Astrocyte (in vitro differentiated cells and primary cell): ENCODE data around the gene CA12. TPM values are rescaled to one million over a fixed set of nuclear protein-coding genes. Genes with fewer than 3 reads are reported as not detected.
A peak's percentile ranks its signal among the peaks of the same experiment; 100 is the strongest.

ENCODE experiments used
- DNase-seq: peaks from one replicate; pipeline ENCODE4 v3.0.0-alpha.2; 2010; ENCODE audit warnings: low read depth
- FAIRE-seq: peaks from 2 replicates; lab custom pipeline; 2011; peaks lifted over from hg19 to GRCh38; lab: Jason Lieb, UNC
- H2AFZ ChIP-seq: 2 replicates; pipeline ENCODE4 v1.6.0; 2012; ENCODE audit warnings: low read depth, low read length, inconsistent platforms
- H3K27ac ChIP-seq: 2 replicates; pipeline ENCODE4 v1.5.1; 2011; ENCODE audit warnings: low read depth, low read length, inconsistent platforms
- H3K27me3 ChIP-seq: 2 replicates; pipeline ENCODE4 v1.6.0; 2011; ENCODE audit warnings: low read length, inconsistent platforms; ENCODE audit not compliant: insufficient read depth
- H3K36me3 ChIP-seq: 2 replicates; pipeline ENCODE4 v1.5.1; 2011; ENCODE audit warnings: low read length, inconsistent platforms; ENCODE audit not compliant: insufficient read depth
- H3K4me1 ChIP-seq: 2 replicates; pipeline ENCODE4 v1.5.1; 2011; ENCODE audit warnings: low read length, inconsistent platforms; ENCODE audit not compliant: insufficient read depth
- H3K4me2 ChIP-seq: 2 replicates; pipeline ENCODE4 v1.6.0; 2012; ENCODE audit warnings: low read length, inconsistent platforms
- H3K4me3 ChIP-seq: 2 replicates; pipeline ENCODE4 v1.5.1; 2011; ENCODE audit warnings: low read depth, mild to moderate bottlenecking, low read length, inconsistent platforms; ENCODE audit not compliant: insufficient read depth
- H3K79me2 ChIP-seq: 2 replicates; pipeline ENCODE4 v1.6.0; 2012; ENCODE audit warnings: mild to moderate bottlenecking, low read length, inconsistent platforms; ENCODE audit not compliant: insufficient read depth
- H3K9ac ChIP-seq: 2 replicates; pipeline ENCODE4 v1.6.0; 2012; ENCODE audit warnings: mild to moderate bottlenecking, low read length, inconsistent platforms
- H3K9me3 ChIP-seq: 2 replicates; pipeline ENCODE4 v1.5.1; 2012; ENCODE audit warnings: low read depth, mild to moderate bottlenecking, low read length, inconsistent platforms; ENCODE audit not compliant: insufficient read depth
- H4K20me1 ChIP-seq: 2 replicates; pipeline ENCODE4 v1.6.0; 2012; ENCODE audit warnings: low read length, inconsistent platforms; ENCODE audit not compliant: insufficient read depth
- H3K27ac Mint-ChIP-seq: one replicate; pipeline ENCODE4 v1.8.0; 2021; ENCODE audit warnings: mild to moderate bottlenecking, mixed read lengths; ENCODE audit not compliant: unreplicated experiment
- H3K27me3 Mint-ChIP-seq: one replicate; pipeline ENCODE4 v1.8.0; 2021; ENCODE audit warnings: low read depth, mixed read lengths; ENCODE audit not compliant: unreplicated experiment
- H3K36me3 Mint-ChIP-seq: one replicate; pipeline ENCODE4 v1.8.0; 2021; ENCODE audit warnings: low read depth, mixed read lengths; ENCODE audit not compliant: unreplicated experiment
- H3K4me1 Mint-ChIP-seq: one replicate; pipeline ENCODE4 v1.8.0; 2021; ENCODE audit warnings: low read depth, mixed read lengths; ENCODE audit not compliant: unreplicated experiment
- H3K4me3 Mint-ChIP-seq: one replicate; pipeline ENCODE4 v1.8.0; 2021; ENCODE audit warnings: mild to moderate bottlenecking, moderate library complexity, mixed read lengths; ENCODE audit not compliant: unreplicated experiment
- H3K9me3 Mint-ChIP-seq: one replicate; pipeline ENCODE4 v1.8.0; 2021; ENCODE audit warnings: mild to moderate bottlenecking, mixed read lengths; ENCODE audit not compliant: unreplicated experiment
- CTCF ChIP-seq: IDR thresholded peaks from 2 replicates; pipeline ENCODE4 v1.5.1; 2011; ENCODE audit warnings: low read depth, mild to moderate bottlenecking, inconsistent platforms, low read length, moderate library complexity; ENCODE audit not compliant: insufficient read depth
- EZH2 ChIP-seq: IDR thresholded peaks from 2 replicates; pipeline ENCODE4 v1.6.1; 2012; ENCODE audit warnings: mild to moderate bottlenecking, low read length, inconsistent platforms; ENCODE audit not compliant: insufficient read depth
- total RNA-seq: library from RNA; stranded (reverse); gene quantifications from 2 replicates; pipeline ENCODE4 v1.2.1, GENCODE V29; 2021

Gene CA12
- total RNA-seq, 1 donor from 2014 or later: 0.54 TPM

GRCh38 chr15:63283126-63283525 is 98.5 kb downstream of the CA12 start:
- peaks cover 11% of the 10 kb centered on the region for H3K4me1 Mint-ChIP-seq
- no peak for FAIRE-seq

DNA sequence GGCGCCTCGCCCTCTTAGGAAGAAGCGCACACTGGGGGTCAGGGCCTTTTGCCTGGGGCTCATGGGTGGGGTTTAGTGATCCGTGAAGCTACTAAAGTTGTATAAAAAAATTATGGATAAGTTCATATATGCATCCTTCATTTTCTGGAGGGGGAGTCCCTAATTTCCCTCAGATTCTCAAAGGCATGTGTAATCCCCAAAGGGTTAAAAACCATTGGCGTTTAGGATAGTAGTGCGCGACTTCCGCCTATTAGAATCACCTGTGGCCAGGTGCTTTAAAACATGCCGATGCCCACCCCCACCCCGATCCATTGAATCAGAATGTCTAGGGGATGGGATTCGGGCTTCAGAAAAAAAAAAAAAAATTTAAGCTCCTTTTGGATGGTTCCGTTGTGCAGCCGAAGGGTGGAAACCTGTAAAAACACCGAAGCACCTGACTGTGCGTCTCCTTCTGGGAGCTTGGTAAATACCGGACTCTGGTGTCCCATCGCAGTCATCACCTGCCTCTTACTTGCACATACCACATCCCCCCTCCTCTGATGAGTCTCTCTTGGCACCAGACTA is 103.7 kb downstream of the CA12 start:
- no peak for FAIRE-seq
- no peak for DNase-seq

More at GRCh38 chr15:63283126-63283525, 98.5 kb downstream of the CA12 start:
- Mint-ChIP-seq H3K36me3 (peaks cover 9% of the 10 kb centered on the region), H3K4me3 (no peak overlapping the region), H3K9me3 (no peaks in the 10 kb centered on the region), H3K27me3 (no peaks in the 10 kb centered on the region), H3K27ac (no peak overlapping the region)
- Histone ChIP-seq H3K36me3 (peaks cover 9% of the 10 kb centered on the region), H3K9me3 (no peaks in the 10 kb centered on the region), H4K20me1 (no peaks in the 10 kb centered on the region), H3K9ac (no peak overlapping the region), H2AFZ (no peak overlapping the region), H3K4me2 (no peak overlapping the region), H3K4me1 (peaks cover 11% of the 10 kb centered on the region), H3K27me3 (no peaks in the 10 kb centered on the region), H3K27ac (no peak overlapping the region), H3K79me2 (no peaks in the 10 kb centered on the region), H3K4me3 (no peak overlapping the region)
- no peak for DNase-seq
- TF ChIP-seq EZH2: no peak
- TF ChIP-seq CTCF: no peak

More for the DNA sequence above, 103.7 kb downstream of the CA12 start:
- Histone ChIP-seq H2AFZ (peak overlapping the region; percentile 84), H4K20me1 (no peaks in the 10 kb centered on the region), H3K27me3 (no peaks in the 10 kb centered on the region), H3K9ac (peak overlapping the region; percentile 91), H3K36me3 (peaks cover 3% of the 10 kb centered on the region), H3K9me3 (no peaks in the 10 kb centered on the region), H3K4me1 (peaks cover 14% of the 10 kb centered on the region), H3K27ac (peak overlapping the region; percentile 51), H3K4me3 (peak overlapping the region; percentile 66), H3K4me2 (peak overlapping the region; percentile 85), H3K79me2 (no peaks in the 10 kb centered on the region)
- Mint-ChIP-seq H3K4me1 (peaks cover 8% of the 10 kb centered on the region), H3K4me3 (peak overlapping the region; percentile 88), H3K9me3 (no peaks in the 10 kb centered on the region), H3K36me3 (peaks cover 11% of the 10 kb centered on the region), H3K27ac (peak overlapping the region; percentile 23), H3K27me3 (no peaks in the 10 kb centered on the region)
- TF ChIP-seq CTCF (no peak), EZH2 (no peak)
